GM21360 (cell line): ENCODE results near the gene HPCAL1.

Experiments used
- ATAC-seq: cut with Tn5 transposase; IDR thresholded peaks from one replicate; pipeline ENCODE4 v1.9.1; 2021; ENCODE audit warnings: mild to moderate bottlenecking, moderate library complexity; ENCODE audit not compliant: unreplicated experiment

Gene HPCAL1

GRCh38 chr2:10301941-10302478 is 694 bp upstream of the HPCAL1 start:
- no peak for ATAC-seq

GRCh38 chr2:10303181-10303693 is 533 bp downstream of the HPCAL1 start:
- ATAC-seq, result peak; percentile 16

- no peak for ATAC-seq
Measured at GRCh38 chr2:10303694-10304378, 1.1 kb downstream of the HPCAL1 start.

GRCh38 chr2:10304458-10305253 is 2.0 kb downstream of the HPCAL1 start:
- ATAC-seq, result no peak

- ATAC-seq, result no peak
Measured at GRCh38 chr2:10305254-10305635, 2.5 kb downstream of the HPCAL1 start.

GRCh38 chr2:10305715-10306114 is 3.0 kb downstream of the HPCAL1 start:
- ATAC-seq, result no peak

- ATAC-seq, result no peak
Measured at GRCh38 chr2:10306901-10307463, 4.3 kb downstream of the HPCAL1 start.

- no peak for ATAC-seq
Measured at GRCh38 chr2:10307561-10308156, 5.0 kb downstream of the HPCAL1 start.

GRCh38 chr2:10308866-10309265 is 6.2 kb downstream of the HPCAL1 start:
- ATAC-seq, result no peak

GRCh38 chr2:10309286-10309685 is 6.6 kb downstream of the HPCAL1 start:
- ATAC-seq, result no peak

- no peak for ATAC-seq
Measured at GRCh38 chr2:10310309-10310888, 7.7 kb downstream of the HPCAL1 start.

- no peak for ATAC-seq
Measured at GRCh38 chr2:10311736-10312135, 9.0 kb downstream of the HPCAL1 start.

- ATAC-seq, result no peak
Measured at GRCh38 chr2:10312437-10312957, 9.8 kb downstream of the HPCAL1 start.

- ATAC-seq, result no peak
Measured at GRCh38 chr2:10316336-10316735, 13.6 kb downstream of the HPCAL1 start.

GRCh38 chr2:10316860-10317259 is 14.2 kb downstream of the HPCAL1 start:
- no peak for ATAC-seq

GRCh38 chr2:10317646-10318045 is 14.9 kb downstream of the HPCAL1 start:
- no peak for ATAC-seq

GRCh38 chr2:10318345-10318744 is 15.6 kb downstream of the HPCAL1 start:
- ATAC-seq, result no peak

- no peak for ATAC-seq
Measured at GRCh38 chr2:10319892-10320574, 17.3 kb downstream of the HPCAL1 start.

GRCh38 chr2:10320575-10320931 is 17.8 kb downstream of the HPCAL1 start:
- ATAC-seq, result no peak

GRCh38 chr2:10320933-10321332 is 18.2 kb downstream of the HPCAL1 start:
- ATAC-seq, result no peak
